HUES6 (cell line): ENCODE measurements around the gene NOL11.
A peak's percentile ranks its signal among the peaks of the same experiment; 100 is the strongest.

Experiments
- H3K27ac ChIP-seq: 2 replicates; pipeline ENCODE4 v1.7.0; 2013; ENCODE audit warnings: low read depth, mild to moderate bottlenecking, low read length, inconsistent platforms
- H3K27me3 ChIP-seq: 2 replicates; pipeline ENCODE4 v1.6.1; 2013; ENCODE audit warnings: low read length; ENCODE audit not compliant: control insufficient read depth, insufficient read depth
- H3K36me3 ChIP-seq: 2 replicates; pipeline ENCODE4 v1.6.1; 2013; ENCODE audit warnings: low read length; ENCODE audit not compliant: control insufficient read depth, insufficient read depth
- H3K4me1 ChIP-seq: 2 replicates; pipeline ENCODE4 v1.6.1; 2013; ENCODE audit warnings: low read length; ENCODE audit not compliant: control insufficient read depth, insufficient read depth
- H3K4me3 ChIP-seq: 2 replicates; pipeline ENCODE4 v1.5.1; 2013; ENCODE audit warnings: low read depth, low read length
- H3K9ac ChIP-seq: one replicate; pipeline ENCODE4 v1.6.1; 2013; ENCODE audit warnings: mild to moderate bottlenecking, low read length
- H3K9me3 ChIP-seq: 2 replicates; pipeline ENCODE4 v1.6.1; 2013; ENCODE audit warnings: low read depth, low read length; ENCODE audit not compliant: control insufficient read depth, insufficient read depth

The NOL11 gene

DNA sequence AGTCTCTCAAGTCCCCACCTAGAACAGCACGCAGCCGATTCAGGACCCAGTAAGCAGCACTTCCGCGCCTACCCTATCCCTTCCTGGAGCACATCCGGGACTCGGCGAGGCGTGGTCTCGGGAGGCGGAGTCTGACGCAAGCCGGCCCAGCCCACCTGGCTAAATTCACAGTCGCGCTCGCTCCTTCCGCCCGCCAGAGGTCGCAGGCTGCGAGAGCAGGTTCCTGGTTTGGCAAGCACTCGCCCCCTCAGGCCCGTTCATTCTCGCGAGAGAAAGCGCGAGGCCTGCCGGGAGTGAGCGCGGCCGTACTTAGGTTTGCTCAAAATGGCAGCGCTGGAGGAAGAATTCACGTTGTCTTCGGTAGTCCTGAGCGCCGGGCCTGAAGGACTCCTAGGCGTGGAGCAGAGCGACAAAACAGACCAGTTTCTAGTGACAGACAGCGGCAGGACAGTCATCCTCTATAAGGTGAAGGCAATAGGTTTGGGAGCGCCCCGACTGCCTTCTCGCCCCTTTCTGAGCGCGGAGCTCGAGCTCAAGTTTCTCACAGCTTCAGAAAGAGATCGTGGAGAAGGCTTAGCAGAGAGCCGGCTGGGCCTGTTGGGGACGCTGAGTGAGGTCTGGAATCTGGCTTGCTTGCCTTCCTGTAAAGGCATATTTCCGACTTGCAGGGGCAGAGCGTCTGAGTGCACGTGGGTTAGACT lies at the start of gene NOL11:
Gene NOL11 (plus strand): TSS at position 313 of the 701 bp plus-strand sequence. CDS start 12 bp downstream, at position 325.
- peak within 1 kb of the TSS; percentile 92 for H3K27ac ChIP-seq
- H3K9ac ChIP-seq, result peak within 1 kb of the TSS; percentile 99
- H3K36me3 ChIP-seq, result peaks cover 30% of the 10 kb centered on the region
- H3K9me3 ChIP-seq, result peaks cover 9% of the 10 kb centered on the region; the same call in 1 of the 2 replicates
- H3K27me3 ChIP-seq, result no peaks in the 10 kb centered on the region
- H3K4me1 ChIP-seq, result 0 out of 2 replicates have a peak, but pooled peaks cover 6% of the 10 kb centered on the region
- peak within 1 kb of the TSS; percentile 93 for H3K4me3 ChIP-seq

DNA sequence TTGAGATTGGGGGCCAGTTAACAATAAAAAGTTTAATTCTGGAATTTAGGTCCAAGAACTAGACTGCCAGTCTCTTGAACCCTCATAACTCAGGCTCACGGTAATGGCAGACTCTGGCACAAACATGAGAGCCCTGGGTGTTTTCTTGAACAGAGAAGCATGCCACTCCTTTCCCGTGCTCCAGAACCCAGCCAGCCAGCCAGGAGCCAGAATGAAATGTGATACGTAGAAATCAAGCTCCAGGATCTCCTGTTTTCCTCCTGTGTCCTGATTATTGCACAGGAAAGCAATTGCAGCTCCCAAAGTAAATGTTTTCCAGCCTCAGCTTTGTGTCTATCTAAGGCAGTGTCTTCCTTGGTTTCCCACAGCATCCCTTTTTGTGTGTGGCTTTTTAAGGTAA lies 46.2 kb upstream of the NOL11 start:
- Histone ChIP-seq H3K4me1 (no peaks in the 10 kb centered on the region), H3K9ac (no peak overlapping the region), H3K36me3 (peaks cover 14% of the 10 kb centered on the region; the same call in 1 of the 2 replicates), H3K9me3 (peaks cover 3% of the 10 kb centered on the region; the same call in 1 of the 2 replicates), H3K4me3 (no peak overlapping the region), H3K27ac (no peak overlapping the region), H3K27me3 (no peaks in the 10 kb centered on the region)

DNA sequence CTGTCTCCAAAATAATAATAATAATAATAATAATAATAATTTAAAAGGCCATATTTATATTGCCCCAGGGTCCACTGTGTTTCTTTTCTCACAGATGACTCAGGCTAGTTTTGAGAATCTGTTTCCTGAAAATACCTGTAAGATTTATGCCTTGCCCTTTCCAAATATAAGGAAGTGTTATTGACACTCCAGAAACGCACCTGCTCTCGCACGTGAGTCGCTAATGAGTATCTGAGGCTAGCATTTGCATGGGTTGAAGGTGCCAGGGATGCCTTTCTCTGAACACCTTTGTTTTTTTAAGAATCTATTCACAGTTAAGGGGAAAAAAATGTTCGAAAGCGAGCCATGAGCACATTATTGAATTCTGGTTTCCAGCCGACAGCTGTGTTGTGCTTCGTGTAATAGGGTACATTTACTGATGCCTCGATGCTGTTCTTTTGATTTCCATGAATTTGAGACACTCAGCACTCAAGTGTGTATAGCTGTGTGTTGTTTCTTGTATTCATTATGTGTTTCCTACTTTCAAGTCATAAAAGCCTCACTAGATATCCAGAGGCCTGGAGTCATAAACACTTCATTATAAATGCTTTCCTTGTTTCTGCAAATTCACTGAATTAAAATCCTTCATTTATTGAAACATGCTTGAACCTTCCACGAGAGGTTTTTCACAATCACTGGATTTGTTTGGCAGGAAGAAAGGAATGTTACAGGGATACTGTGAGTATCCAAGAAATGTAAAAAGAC lies 45.0 kb upstream of the NOL11 start:
- Histone ChIP-seq H3K4me3 (no peak overlapping the region), H3K27me3 (no peaks in the 10 kb centered on the region), H3K27ac (no peak overlapping the region), H3K9me3 (peaks cover 3% of the 10 kb centered on the region; the same call in 1 of the 2 replicates), H3K4me1 (no peaks in the 10 kb centered on the region), H3K36me3 (peaks cover 14% of the 10 kb centered on the region; the same call in 1 of the 2 replicates), H3K9ac (no peak overlapping the region)

DNA sequence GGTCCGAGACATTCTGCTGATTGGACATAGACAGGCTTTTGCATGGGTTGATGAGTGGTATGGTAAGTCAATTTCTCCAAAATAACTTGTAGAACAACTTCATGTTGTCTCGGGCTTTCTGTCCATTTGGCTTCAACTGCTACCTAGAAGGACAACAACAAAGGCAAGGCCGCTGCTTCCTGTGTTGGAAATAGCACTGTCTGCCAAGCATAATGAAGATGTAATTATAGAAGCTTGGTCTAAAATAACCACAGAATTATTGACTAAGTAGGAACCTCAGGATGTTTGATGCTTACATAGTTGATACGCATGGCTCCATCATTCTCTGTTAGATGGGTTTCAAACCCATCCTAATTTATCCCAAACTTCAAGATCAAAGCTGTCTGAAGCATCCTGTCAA lies 42.3 kb upstream of the NOL11 start:
- H3K9ac ChIP-seq, result no peak overlapping the region
- peaks cover 9% of the 10 kb centered on the region; the same call in 1 of the 2 replicates for H3K36me3 ChIP-seq

DNA sequence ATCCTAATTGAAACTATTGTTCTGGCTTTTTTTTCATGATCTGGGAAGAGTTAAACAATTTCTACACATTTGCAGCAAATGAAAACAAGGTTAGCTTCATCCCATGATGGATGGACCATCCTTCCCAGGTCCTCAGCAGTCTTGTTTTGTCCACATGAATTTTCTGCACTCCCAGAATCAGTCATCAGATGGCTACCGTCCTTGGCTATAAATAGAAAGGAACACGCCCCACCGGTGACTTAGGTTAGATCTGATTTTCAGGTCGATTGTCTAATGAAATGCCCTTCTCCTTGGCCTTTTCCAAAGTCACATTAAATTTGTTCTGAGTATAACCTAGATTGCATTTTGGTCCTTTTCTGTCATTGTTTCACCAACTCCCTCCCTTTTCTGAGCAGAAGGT lies 41.4 kb upstream of the NOL11 start:
- Histone ChIP-seq H3K9ac (no peak overlapping the region), H3K9me3 (no peaks in the 10 kb centered on the region), H3K27ac (no peak overlapping the region), H3K27me3 (no peaks in the 10 kb centered on the region), H3K36me3 (peaks cover 9% of the 10 kb centered on the region; the same call in 1 of the 2 replicates), H3K4me1 (no peaks in the 10 kb centered on the region), H3K4me3 (no peak overlapping the region)

More for the DNA sequence above, 42.3 kb upstream of the NOL11 start:
- H3K4me1 ChIP-seq, result no peaks in the 10 kb centered on the region
- no peak overlapping the region for H3K4me3 ChIP-seq
- no peaks in the 10 kb centered on the region for H3K9me3 ChIP-seq
- H3K27ac ChIP-seq, result no peak overlapping the region
- H3K27me3 ChIP-seq, result no peaks in the 10 kb centered on the region

DNA sequence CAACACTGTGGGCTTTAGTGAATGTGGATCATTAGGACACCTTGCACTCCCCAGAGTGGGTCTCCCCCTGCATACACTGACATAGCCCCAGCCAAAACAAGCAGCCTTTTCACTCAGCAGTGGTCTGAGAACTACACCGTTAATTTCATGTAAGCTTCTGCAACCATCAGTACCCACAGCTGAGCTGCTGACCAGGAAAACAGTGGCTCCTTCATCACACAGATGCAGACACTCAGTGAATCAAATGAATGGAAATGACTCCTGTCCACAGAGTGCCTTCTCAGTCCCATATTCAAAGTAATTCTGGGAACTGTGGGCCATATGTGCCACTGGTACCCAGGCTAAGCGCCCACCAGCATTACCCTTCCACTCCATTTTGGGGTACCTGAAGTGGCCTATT lies 39.3 kb upstream of the NOL11 start:
- Histone ChIP-seq H3K9me3 (no peaks in the 10 kb centered on the region), H3K4me1 (no peaks in the 10 kb centered on the region), H3K9ac (no peak overlapping the region), H3K4me3 (no peak overlapping the region), H3K27ac (no peak overlapping the region), H3K36me3 (peaks cover 5% of the 10 kb centered on the region; the same call in 1 of the 2 replicates), H3K27me3 (no peaks in the 10 kb centered on the region)

DNA sequence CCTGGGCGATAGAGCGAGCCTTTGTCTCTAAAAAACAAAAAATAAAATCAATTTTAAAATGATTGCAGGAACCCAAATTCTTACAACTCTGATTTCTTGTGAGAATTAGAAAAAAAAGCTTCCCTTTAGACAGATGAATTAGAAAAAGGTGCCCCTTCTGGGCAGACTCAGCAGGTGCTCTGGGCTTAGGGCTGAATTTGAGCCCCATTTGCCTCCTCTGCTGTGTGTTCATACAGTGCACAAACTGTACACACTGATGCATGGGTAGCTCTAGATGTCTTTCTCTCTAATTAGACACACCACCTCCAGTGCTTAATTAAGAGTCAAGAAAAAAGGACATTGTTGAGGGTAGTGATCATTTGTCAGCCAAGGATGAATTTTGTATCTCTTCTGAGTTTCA lies 38.5 kb upstream of the NOL11 start:
- no peak overlapping the region for H3K9ac ChIP-seq
- H3K27me3 ChIP-seq, result no peaks in the 10 kb centered on the region
- H3K4me1 ChIP-seq, result no peaks in the 10 kb centered on the region
- peaks cover 5% of the 10 kb centered on the region; the same call in 1 of the 2 replicates for H3K36me3 ChIP-seq
- no peak overlapping the region for H3K4me3 ChIP-seq
- H3K27ac ChIP-seq, result no peak overlapping the region
- no peaks in the 10 kb centered on the region for H3K9me3 ChIP-seq

DNA sequence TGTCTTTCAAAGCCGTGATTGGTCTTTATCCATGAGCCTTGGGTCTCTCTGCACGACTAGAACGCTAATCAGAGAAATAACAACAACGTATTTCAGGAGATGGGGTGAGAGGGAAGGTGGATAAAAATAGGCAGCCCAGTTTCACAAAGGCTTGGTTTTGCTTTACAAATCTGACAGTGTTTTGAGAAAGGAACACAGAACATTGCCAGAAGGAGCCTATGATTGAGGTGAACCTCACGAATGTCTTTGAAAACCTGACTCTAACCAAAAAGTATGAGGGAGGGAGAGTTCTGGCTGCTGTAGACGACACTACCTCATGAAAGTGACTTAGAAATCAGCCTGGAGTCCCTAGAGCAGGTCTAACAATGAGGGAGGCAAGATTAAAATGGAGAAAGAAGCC lies 38.0 kb upstream of the NOL11 start:
- H3K4me1 ChIP-seq, result no peaks in the 10 kb centered on the region
- no peak overlapping the region for H3K4me3 ChIP-seq
- H3K9ac ChIP-seq, result no peak overlapping the region
- H3K27me3 ChIP-seq, result no peaks in the 10 kb centered on the region
- H3K36me3 ChIP-seq, result peaks cover 5% of the 10 kb centered on the region; the same call in 1 of the 2 replicates
- H3K27ac ChIP-seq, result no peak overlapping the region
- H3K9me3 ChIP-seq, result no peaks in the 10 kb centered on the region

DNA sequence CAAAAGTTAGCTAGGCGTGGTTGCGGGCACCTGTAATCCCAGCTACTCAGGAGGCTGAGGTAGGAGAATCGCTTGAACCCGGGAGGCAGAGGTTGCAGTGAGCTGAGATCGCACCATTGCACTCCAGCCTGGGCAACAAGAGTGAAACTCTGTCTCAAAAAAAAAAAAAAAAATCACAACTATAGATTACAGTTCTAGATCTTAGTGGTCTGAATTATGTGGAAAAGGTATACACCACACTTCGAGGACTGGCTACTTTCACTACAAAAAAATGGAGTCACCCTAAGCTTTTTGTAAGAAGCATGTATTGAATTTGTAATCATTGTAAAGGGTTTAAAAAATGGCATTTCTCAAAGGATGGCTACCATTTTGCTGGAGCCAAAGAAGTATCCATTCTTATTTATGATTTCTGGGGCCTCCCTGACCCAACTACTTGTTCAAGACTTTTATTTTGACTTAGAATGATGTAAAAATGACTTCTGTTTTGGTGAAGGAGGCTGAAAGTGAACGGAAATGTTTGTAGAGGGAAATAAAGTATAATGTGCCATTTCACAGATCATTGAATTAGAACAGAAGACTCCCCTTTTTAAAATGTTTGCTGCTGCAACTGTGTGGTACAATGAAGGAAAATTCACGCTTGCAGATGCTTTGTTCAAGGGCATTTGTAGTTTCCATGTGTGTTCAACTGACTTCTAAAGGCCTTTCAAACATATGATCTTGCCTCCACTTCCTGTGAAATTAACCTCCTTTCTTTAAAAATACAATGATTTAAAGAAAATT lies 37.1 kb upstream of the NOL11 start:
- no peaks in the 10 kb centered on the region for H3K27me3 ChIP-seq
- no peaks in the 10 kb centered on the region for H3K9me3 ChIP-seq
- no peaks in the 10 kb centered on the region for H3K4me1 ChIP-seq
- no peak overlapping the region for H3K4me3 ChIP-seq
- H3K9ac ChIP-seq, result no peak overlapping the region
- no peak overlapping the region for H3K27ac ChIP-seq
- H3K36me3 ChIP-seq, result peaks cover under 1% of the 10 kb centered on the region; the same call in 1 of the 2 replicates

DNA sequence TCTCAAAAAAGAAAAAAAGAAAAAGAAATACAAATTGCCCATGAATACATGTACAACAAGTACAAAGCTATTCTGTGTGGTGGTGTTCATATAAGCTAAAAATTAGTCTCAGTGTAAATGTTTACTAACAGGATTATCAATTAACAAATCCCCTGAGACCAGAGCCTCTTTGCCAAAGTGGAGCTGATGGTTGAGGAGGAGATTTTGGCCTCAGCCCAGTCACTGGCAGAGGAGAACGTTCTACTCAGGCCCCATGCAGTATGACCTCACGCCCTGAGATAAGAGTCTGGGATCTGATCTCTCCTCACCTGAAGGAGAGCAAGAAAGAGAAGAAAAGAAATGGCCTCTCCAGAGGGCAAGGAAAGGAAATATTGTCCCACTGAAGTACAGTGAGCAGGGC lies 35.5 kb upstream of the NOL11 start:
- H3K36me3 ChIP-seq, result no peaks in the 10 kb centered on the region; the same call in 1 of the 2 replicates
- H3K9me3 ChIP-seq, result no peaks in the 10 kb centered on the region
- no peak overlapping the region for H3K27ac ChIP-seq
- no peak overlapping the region for H3K9ac ChIP-seq
- no peaks in the 10 kb centered on the region for H3K27me3 ChIP-seq
- no peak overlapping the region for H3K4me3 ChIP-seq
- H3K4me1 ChIP-seq, result no peaks in the 10 kb centered on the region
